ENCODE measurements around the gene DSCAML1.

- TF ChIP-seq TEAD1 (CRISPR knock-in tag; IDR thresholded peaks at IDR 0.05) = no peak
- no peak for TF ChIP-seq USF2 (CRISPR knock-in tag; IDR thresholded peaks at IDR 0.05)
- no peak for TF ChIP-seq IRF2 (CRISPR knock-in tag; IDR thresholded peaks at IDR 0.05; ENCODE audit: borderline replicate concordance, low read depth)
- TF ChIP-seq PRDM15 (CRISPR knock-in tag; IDR thresholded peaks at IDR 0.05) = no peak
- TF ChIP-seq MYBL2 (CRISPR knock-in tag; IDR thresholded peaks at IDR 0.05) = no peak
- TF ChIP-seq CTCF (IDR thresholded peaks at IDR 0.05) = no peak
- TF ChIP-seq NR2C2 (CRISPR knock-in tag; IDR thresholded peaks at IDR 0.05) = no peak
- TF ChIP-seq CREB1 (CRISPR knock-in tag; IDR thresholded peaks at IDR 0.05) = no peak
These were observed 285.5 kb downstream of the DSCAML1 start for GRCh38 chr11:117511483-117511930.
